Measurements from ENCODE around the gene KCNMA1.

- no peak for TF ChIP-seq CTCF (IDR thresholded peaks at IDR 0.05)
- no peak for TF ChIP-seq EP300 (IDR thresholded peaks at IDR 0.05)
- TF ChIP-seq POLR2A (IDR thresholded peaks at IDR 0.05; ENCODE audit: low read depth), result no peak
- no peak for TF ChIP-seq POLR2AphosphoS5 (IDR thresholded peaks at IDR 0.05)
These were observed 116.6 kb downstream of the KCNMA1 start for GRCh38 chr10:77520995-77521394.
